GM12878 (cell line): ENCODE data around the gene SLC30A4. TPM values are rescaled to one million over a fixed set of nuclear protein-coding genes. Genes with fewer than 3 reads are reported as not detected.

Source experiments
- ATAC-seq: fragments of 200-7000 bp; cut with Tn5 transposase; 3 replicates; pipeline ENCODE4 v1.9.1; 2020; ENCODE audit warnings: mild to moderate bottlenecking, moderate library complexity
- BruUV-seq: library from RNA; stranded (reverse); fragments of 400-500 nt; replicated peaks from 2 replicates; lab custom pipeline; 2021; lab: Mats Ljungman, UMichigan
- CTCF ChIA-PET: fragments of 300-600 bp; sonication (Branson Sonifier 250); formaldehyde crosslinking; extraction: SDS; loops from one replicate; lab custom pipeline; 2021; ENCODE audit warnings: inconsistent platforms; lab: Yijun Ruan, JAX
- POLR2A ChIA-PET: fragments of 350-600 bp; formaldehyde crosslinking; extraction: SDS; loops from one replicate; lab custom pipeline; 2021; ENCODE audit warnings: inconsistent platforms; lab: Charles Lee
- RAD21 ChIA-PET: fragments of 300-600 bp; sonication (Branson Sonifier 250); formaldehyde crosslinking; loops from one replicate; lab custom pipeline; 2023; ENCODE audit warnings: antibody characterized with exemption; ENCODE audit not compliant: unreplicated experiment; lab: Charles Lee
- SMC1A ChIA-PET: fragments of 300-600 bp; sonication (Branson Sonifier 250); formaldehyde crosslinking; loops from one replicate; lab custom pipeline; 2023; ENCODE audit not compliant: unreplicated experiment, uncharacterized antibody; lab: Charles Lee
- DNase-seq: peaks from one replicate; pipeline ENCODE4 v3.0.0-alpha.2; 2011; ENCODE audit warnings: low read depth, low spot score
- FAIRE-seq: peaks from 3 replicates; lab custom pipeline; 2011; peaks lifted over from hg19 to GRCh38; lab: Jason Lieb, UNC
- H2AFZ ChIP-seq: 2 replicates; pipeline ENCODE4 v1.6.0; 2011; ENCODE audit warnings: low read depth, low read length, control low read depth; ENCODE audit not compliant: control insufficient read depth
- H3K27ac ChIP-seq: 2 replicates; pipeline ENCODE4 v1.5.1; 2011; ENCODE audit warnings: control low read depth; ENCODE audit not compliant: control insufficient read depth, insufficient read depth
- H3K27me3 ChIP-seq, 2 experiments: replicated peaks in 1 of 2; 2 replicates each; pipeline versions ENCODE4 v1.6.0 to v1.6.1; 2011; ENCODE audit warnings: low read length in 1 of 2; ENCODE audit not compliant: control insufficient read depth in 2 of 2, insufficient read depth in 2 of 2
- H3K36me3 ChIP-seq, 2 experiments: 2 replicates each; pipeline ENCODE4 v1.5.1; 2011; ENCODE audit warnings: low read length in 1 of 2; ENCODE audit not compliant: control insufficient read depth in 2 of 2, insufficient read depth in 2 of 2
- H3K4me1 ChIP-seq: 2 replicates; pipeline ENCODE4 v1.6.1; 2011; ENCODE audit warnings: mild to moderate bottlenecking, low read length, moderate library complexity, mixed read lengths; ENCODE audit not compliant: control insufficient read depth, insufficient read depth
- H3K4me2 ChIP-seq: 2 replicates; pipeline ENCODE4 v1.6.0; 2011; ENCODE audit warnings: control low read depth; ENCODE audit not compliant: control insufficient read depth, insufficient read depth
- H3K4me3 ChIP-seq: fragments of 200-600 bp; sonication (generic); 2 replicates; pipeline ENCODE4 v1.5.1; 2016
- H3K79me2 ChIP-seq: 2 replicates; pipeline ENCODE4 v1.6.0; 2011; ENCODE audit warnings: low read length; ENCODE audit not compliant: control insufficient read depth, insufficient read depth
- H3K9ac ChIP-seq: 2 replicates; pipeline ENCODE4 v1.8.0; 2011; ENCODE audit warnings: low read length, control low read depth, mixed read lengths; ENCODE audit not compliant: control insufficient read depth, insufficient read depth
- H3K9me3 ChIP-seq: replicated peaks from 3 replicates; pipeline ENCODE4 v1.5.1; 2011; ENCODE audit warnings: mild to moderate bottlenecking, low read length; ENCODE audit not compliant: control insufficient read depth, insufficient read depth
- H4K20me1 ChIP-seq: 2 replicates; pipeline ENCODE4 v1.6.0; 2011; ENCODE audit not compliant: control insufficient read depth, insufficient read depth
- ATF2 ChIP-seq: IDR thresholded peaks from 2 replicates; pipeline ENCODE4 v1.6.1; 2012; ENCODE audit warnings: low read length, inconsistent platforms
- CREM ChIP-seq: IDR thresholded peaks from 2 replicates; pipeline ENCODE4 v1.6.1; 2014; ENCODE audit warnings: antibody characterized with exemption, low read depth
- EZH2 ChIP-seq: IDR thresholded peaks from 2 replicates; pipeline ENCODE4 v1.6.1; 2012; ENCODE audit warnings: low read depth, mild to moderate bottlenecking, control low read depth, inconsistent platforms, low read length, borderline replicate concordance; ENCODE audit not compliant: control insufficient read depth
- FOXK2 ChIP-seq: fragments of 450-650 bp; IDR thresholded peaks from 2 replicates; pipeline ENCODE4 v1.6.1; 2017; ENCODE audit warnings: mild to moderate bottlenecking, moderate library complexity
- NFIC ChIP-seq: IDR thresholded peaks from 2 replicates; pipeline ENCODE4 v1.6.1; 2012; ENCODE audit warnings: low read depth, mild to moderate bottlenecking, inconsistent platforms, low read length, moderate library complexity
- NRF1 ChIP-seq: conservative IDR thresholded peaks from 2 replicates; pipeline ENCODE4 v1.6.1; 2011; ENCODE audit warnings: mild to moderate bottlenecking, low read depth, low read length, improper control_type of control experiment
- PML ChIP-seq: IDR thresholded peaks from 2 replicates; pipeline ENCODE4 v1.6.1; 2012; ENCODE audit warnings: low read length, inconsistent platforms
- RFX5 ChIP-seq: IDR thresholded peaks from 2 replicates; pipeline ENCODE4 v1.6.1; 2011; ENCODE audit warnings: low read depth, low read length, improper control_type of control experiment
- SMARCA5 ChIP-seq: fragments of 450-650 bp; IDR thresholded peaks from 2 replicates; pipeline ENCODE4 v1.6.1; 2017; ENCODE audit warnings: mild to moderate bottlenecking
- SRF ChIP-seq, 2 experiments: IDR thresholded peaks; 2 replicates each; pipeline ENCODE4 v1.6.1; 2011; ENCODE audit warnings: low read depth in 2 of 2, low read length in 2 of 2, mild to moderate bottlenecking in 1 of 2, moderate library complexity in 1 of 2
- STAT1 ChIP-seq: fragments of 450-650 bp; conservative IDR thresholded peaks from 2 replicates; pipeline ENCODE4 v1.6.1; 2014; ENCODE audit warnings: antibody characterized with exemption, mild to moderate bottlenecking
- SUZ12 ChIP-seq: fragments of 200-600 bp; sonication (generic); IDR thresholded peaks from one replicate; pipeline ENCODE4 v1.6.1; 2018; ENCODE audit warnings: antibody characterized with exemption, mild to moderate bottlenecking; ENCODE audit not compliant: unreplicated experiment
- TCF3 ChIP-seq: IDR thresholded peaks from 2 replicates; pipeline ENCODE4 v1.6.1; 2012; ENCODE audit warnings: low read depth, mild to moderate bottlenecking, low read length, borderline replicate concordance; ENCODE audit not compliant: insufficient read depth
- ZBED1 ChIP-seq: IDR thresholded peaks from 2 replicates; pipeline ENCODE4 v1.6.1; 2016; ENCODE audit warnings: borderline replicate concordance
- ZNF217 ChIP-seq: fragments of 450-650 bp; IDR thresholded peaks from 2 replicates; pipeline ENCODE4 v1.6.1; 2017; ENCODE audit warnings: antibody characterized with exemption, mild to moderate bottlenecking
- ZNF384 ChIP-seq: IDR thresholded peaks from 2 replicates; pipeline ENCODE4 v1.6.1; 2012; ENCODE audit warnings: low read depth, mild to moderate bottlenecking, low read length, improper control_type of control experiment, borderline replicate concordance
- ZNF622 ChIP-seq: fragments of 450-650 bp; IDR thresholded peaks from 2 replicates; pipeline ENCODE4 v1.6.1; 2017; ENCODE audit warnings: mild to moderate bottlenecking, inconsistent platforms
- WGBS: methylation state at CpG from one replicate; pipeline ENCODE4 v1.1.6; 2016; ENCODE audit warnings: low lambda C conversion rate; ENCODE audit not compliant: insufficient replicate concordance, insufficient coverage; ENCODE audit errors: missing lambda C conversion rate; 5-methylcytosine and 5-hydroxymethylcytosine counted together
- in situ Hi-C: fragments of 300-500 bp; cut with MboI; formaldehyde crosslinking; loops from 9 replicates; pipeline ENCODE4 v1.14.3; 2018; ENCODE audit warnings: mixed read lengths
- intact Hi-C: fragments of 100-400 bp; cut with micrococcal nuclease; formaldehyde crosslinking; loops from one replicate; pipeline ENCODE4 v1.14.2; 2022; ENCODE audit not compliant: unreplicated experiment
- polyA plus RNA-seq, 11 experiments: library from polyadenylated mRNA; depleted of rRNA in 4 of 11; unstranded in 6 of 11; stranded (reverse) in 5 of 11; fragments of >200 nt; fragmentation: Nextera tagmentation in 4 of 11; fragmentation: Illumina TruSeq in 1 of 11; extraction: Ambion mirVana in 4 of 11; extraction: Trizol in 1 of 11; gene quantifications; 1 replicate in 1 of 11; 2 replicates in 10 of 11; pipeline versions ENCODE4 v1.2.1 to v1.2.3, GENCODE V29; 2011 to 2016; ENCODE audit warnings: inconsistent platforms in 2 of 11, missing spikeins in 2 of 11, low read depth in 1 of 11
- total RNA-seq, 4 experiments: library from RNA; depleted of rRNA in 3 of 4; stranded (reverse); fragments of >200 nt in 3 of 4; fragmentation: Illumina TruSeq in 1 of 4; extraction: Trizol in 1 of 4; gene quantifications; 2 replicates each; pipeline versions ENCODE4 v1.2.1 to v1.2.3, GENCODE V29; 2013 to 2021
- TF ChIP-seq, protein P1 (sequence below): fragments of 450-650 bp; IDR thresholded peaks from 2 replicates; pipeline ENCODE4 v1.6.1; 2017; ENCODE audit warnings: antibody characterized with exemption, mild to moderate bottlenecking, moderate library complexity
- TF ChIP-seq, protein P2 (sequence below): IDR thresholded peaks from 2 replicates; pipeline ENCODE4 v1.6.1; 2012; ENCODE audit warnings: low read depth, low read length, improper control_type of control experiment

The SLC30A4 gene
- total and polyA plus RNA-seq, 10 of the 15 experiments (the other 5 are each of a cell fraction or from before 2014, with no cell fraction given), result 0.05 to 0.31 (median 0.20) TPM

DNA sequence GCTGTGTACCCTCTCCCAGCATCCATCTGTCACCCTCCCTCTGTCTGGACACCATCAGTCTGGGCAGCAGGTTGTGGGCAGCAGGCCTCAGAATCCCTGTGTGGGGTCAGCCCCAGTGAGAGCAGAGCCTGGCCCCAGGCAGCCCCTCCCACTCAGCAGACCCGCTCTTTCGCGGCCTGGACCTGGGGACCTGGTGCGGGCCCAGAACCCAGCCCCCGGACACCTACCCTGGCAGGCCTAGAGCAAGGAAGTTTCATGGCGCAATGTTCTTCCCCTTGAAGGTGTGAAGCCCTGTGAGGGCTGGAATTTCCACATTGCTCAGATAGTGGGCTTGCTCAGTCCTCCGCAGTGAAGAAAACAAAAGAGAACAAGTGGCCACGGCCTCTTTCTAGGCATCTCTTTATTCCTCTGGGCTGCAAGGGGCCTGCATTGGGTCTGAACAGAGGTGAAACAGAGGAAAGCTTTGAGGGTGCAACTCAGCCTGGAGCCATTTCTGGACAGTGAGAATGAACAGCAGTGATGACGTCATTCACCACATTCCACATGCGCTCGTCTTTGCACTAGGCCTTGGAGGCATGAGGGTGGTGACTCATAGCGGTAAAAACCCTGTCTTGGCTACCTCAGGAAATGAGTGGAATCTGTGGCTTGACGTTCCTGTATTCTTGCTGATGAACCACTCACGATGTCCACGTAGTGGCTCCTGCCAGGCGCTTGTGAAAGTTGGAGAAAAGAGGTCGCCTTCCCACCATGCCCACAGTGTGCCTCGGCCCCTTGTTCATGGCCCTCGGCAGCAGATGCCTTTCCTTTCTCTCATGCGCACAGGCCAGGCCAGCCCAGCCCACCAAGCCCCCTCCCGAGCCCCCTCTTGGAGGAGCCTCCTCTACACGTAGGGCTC is 66.1 kb downstream of the SLC30A4 start:
- ChIA-PET RAD21 (interaction anchor here (0.7 to 4.9 kb wide), 27 partner anchors 14 to 420 kb away, joined by 3 to 83 read pairs (median 4); partner anchors contain the start of gene BLOC1S6), SMC1A (interaction anchor here (0.6 to 4.7 kb wide), 25 partner anchors 15 to 292 kb away, joined by 3 to 115 read pairs (median 5); partner anchors contain the start of gene BLOC1S6), POLR2A (no interaction called here), CTCF (interaction anchor here (0.6 to 8.2 kb wide), 48 partner anchors 10 to 333 kb away, joined by 3 to 245 read pairs (median 5); partner anchors contain the start of genes BLOC1S6 and SQOR)
- no peaks in the 10 kb centered on the region for H3K27me3 ChIP-seq
- H3K9me3 ChIP-seq, result no peaks in the 10 kb centered on the region; the same call in 2 of the 3 replicates
- no peaks in the 10 kb centered on the region for H3K79me2 ChIP-seq
- peak overlapping the region; percentile 39; the same call in 1 of the 2 replicates for H3K4me2 ChIP-seq
- H3K4me3 ChIP-seq, result no peak overlapping the region
- H2AFZ ChIP-seq, result no peak overlapping the region
- BruUV-seq, result no TSS peak
- FAIRE-seq (no peak), DNase-seq (peak; percentile 33), ATAC-seq (peak; percentile 41)
- peaks cover 24% of the 10 kb centered on the region for H3K4me1 ChIP-seq
- 41% methylated on average over 22 of the region's 22 CpGs for WGBS
- in situ Hi-C loops, result loop anchor here (5.0 kb wide), 1 partner anchor 156 kb away; no protein-coding TSS in a partner anchor
- H3K27ac ChIP-seq, result no peak overlapping the region
- no peaks in the 10 kb centered on the region for H4K20me1 ChIP-seq
- intact Hi-C loops, result loop anchor here (1.0 to 10.0 kb wide), 5 partner anchors 34 to 294 kb away; a partner anchor contains a TSS
- H3K36me3 ChIP-seq, result no peaks in the 10 kb centered on the region
- H3K9ac ChIP-seq, result no peak overlapping the region
- TF ChIP-seq ATF2 (peak; percentile 75), ZNF384 (no peak), SMARCA5 (no peak), CREM (peak; percentile 83), ZNF217 (no peak), ZNF622 (no peak), TCF3 (no peak), RFX5 (no peak), SRF (IDR thresholded peaks at IDR 0.05; ENCODE audit: low read depth in 2 of 2, low read length in 2 of 2) (no peak), PML (no peak), FOXK2 (no peak), ZBED1 (no peak), NRF1 (no peak), SUZ12 (no peak), STAT1 (no peak), EZH2 (no peak), NFIC (no peak)
- TF ChIP-seq, protein P1, sequence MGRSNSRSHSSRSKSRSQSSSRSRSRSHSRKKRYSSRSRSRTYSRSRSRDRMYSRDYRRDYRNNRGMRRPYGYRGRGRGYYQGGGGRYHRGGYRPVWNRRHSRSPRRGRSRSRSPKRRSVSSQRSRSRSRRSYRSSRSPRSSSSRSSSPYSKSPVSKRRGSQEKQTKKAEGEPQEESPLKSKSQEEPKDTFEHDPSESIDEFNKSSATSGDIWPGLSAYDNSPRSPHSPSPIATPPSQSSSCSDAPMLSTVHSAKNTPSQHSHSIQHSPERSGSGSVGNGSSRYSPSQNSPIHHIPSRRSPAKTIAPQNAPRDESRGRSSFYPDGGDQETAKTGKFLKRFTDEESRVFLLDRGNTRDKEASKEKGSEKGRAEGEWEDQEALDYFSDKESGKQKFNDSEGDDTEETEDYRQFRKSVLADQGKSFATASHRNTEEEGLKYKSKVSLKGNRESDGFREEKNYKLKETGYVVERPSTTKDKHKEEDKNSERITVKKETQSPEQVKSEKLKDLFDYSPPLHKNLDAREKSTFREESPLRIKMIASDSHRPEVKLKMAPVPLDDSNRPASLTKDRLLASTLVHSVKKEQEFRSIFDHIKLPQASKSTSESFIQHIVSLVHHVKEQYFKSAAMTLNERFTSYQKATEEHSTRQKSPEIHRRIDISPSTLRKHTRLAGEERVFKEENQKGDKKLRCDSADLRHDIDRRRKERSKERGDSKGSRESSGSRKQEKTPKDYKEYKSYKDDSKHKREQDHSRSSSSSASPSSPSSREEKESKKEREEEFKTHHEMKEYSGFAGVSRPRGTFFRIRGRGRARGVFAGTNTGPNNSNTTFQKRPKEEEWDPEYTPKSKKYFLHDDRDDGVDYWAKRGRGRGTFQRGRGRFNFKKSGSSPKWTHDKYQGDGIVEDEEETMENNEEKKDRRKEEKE, result no peak
- TF ChIP-seq, protein P2, sequence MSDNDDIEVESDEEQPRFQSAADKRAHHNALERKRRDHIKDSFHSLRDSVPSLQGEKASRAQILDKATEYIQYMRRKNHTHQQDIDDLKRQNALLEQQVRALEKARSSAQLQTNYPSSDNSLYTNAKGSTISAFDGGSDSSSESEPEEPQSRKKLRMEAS, result no peak
